HUES6 (cell line): ENCODE results near the gene C12orf75.

ENCODE experiments used
- H3K27ac ChIP-seq: 2 replicates; pipeline ENCODE4 v1.7.0; 2013; ENCODE audit warnings: low read depth, mild to moderate bottlenecking, low read length, inconsistent platforms
- H3K27me3 ChIP-seq: 2 replicates; pipeline ENCODE4 v1.6.1; 2013; ENCODE audit warnings: low read length; ENCODE audit not compliant: control insufficient read depth, insufficient read depth
- H3K36me3 ChIP-seq: 2 replicates; pipeline ENCODE4 v1.6.1; 2013; ENCODE audit warnings: low read length; ENCODE audit not compliant: control insufficient read depth, insufficient read depth
- H3K4me1 ChIP-seq: 2 replicates; pipeline ENCODE4 v1.6.1; 2013; ENCODE audit warnings: low read length; ENCODE audit not compliant: control insufficient read depth, insufficient read depth
- H3K4me3 ChIP-seq: 2 replicates; pipeline ENCODE4 v1.5.1; 2013; ENCODE audit warnings: low read depth, low read length
- H3K9ac ChIP-seq: one replicate; pipeline ENCODE4 v1.6.1; 2013; ENCODE audit warnings: mild to moderate bottlenecking, low read length
- H3K9me3 ChIP-seq: 2 replicates; pipeline ENCODE4 v1.6.1; 2013; ENCODE audit warnings: low read depth, low read length; ENCODE audit not compliant: control insufficient read depth, insufficient read depth

The C12orf75 gene

DNA sequence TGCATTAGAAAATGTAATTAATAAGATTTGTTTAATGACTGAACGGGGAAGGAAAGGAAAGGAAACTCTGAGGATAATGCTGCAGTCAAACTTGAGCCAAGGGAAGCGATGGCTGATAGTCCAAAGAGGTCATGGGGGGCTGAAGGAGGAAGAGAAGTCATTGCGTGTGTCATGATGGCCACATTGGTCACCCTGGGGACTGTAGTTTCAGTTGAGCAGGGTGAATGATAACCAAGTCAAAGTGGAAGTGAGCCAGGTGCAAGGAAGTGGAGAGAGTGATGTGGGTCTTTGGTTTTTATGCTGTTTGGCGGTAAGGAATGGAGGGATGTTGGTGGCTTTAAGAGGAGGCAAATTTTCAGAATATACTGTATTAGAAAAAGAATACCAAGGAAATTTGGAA is 21.6 kb downstream of the C12orf75 start:
- Histone ChIP-seq H3K27me3 (no peaks in the 10 kb centered on the region), H3K4me3 (no peak overlapping the region), H3K4me1 (peaks cover 14% of the 10 kb centered on the region), H3K9ac (no peak overlapping the region), H3K36me3 (no peaks in the 10 kb centered on the region), H3K27ac (no peak overlapping the region), H3K9me3 (no peaks in the 10 kb centered on the region)

DNA sequence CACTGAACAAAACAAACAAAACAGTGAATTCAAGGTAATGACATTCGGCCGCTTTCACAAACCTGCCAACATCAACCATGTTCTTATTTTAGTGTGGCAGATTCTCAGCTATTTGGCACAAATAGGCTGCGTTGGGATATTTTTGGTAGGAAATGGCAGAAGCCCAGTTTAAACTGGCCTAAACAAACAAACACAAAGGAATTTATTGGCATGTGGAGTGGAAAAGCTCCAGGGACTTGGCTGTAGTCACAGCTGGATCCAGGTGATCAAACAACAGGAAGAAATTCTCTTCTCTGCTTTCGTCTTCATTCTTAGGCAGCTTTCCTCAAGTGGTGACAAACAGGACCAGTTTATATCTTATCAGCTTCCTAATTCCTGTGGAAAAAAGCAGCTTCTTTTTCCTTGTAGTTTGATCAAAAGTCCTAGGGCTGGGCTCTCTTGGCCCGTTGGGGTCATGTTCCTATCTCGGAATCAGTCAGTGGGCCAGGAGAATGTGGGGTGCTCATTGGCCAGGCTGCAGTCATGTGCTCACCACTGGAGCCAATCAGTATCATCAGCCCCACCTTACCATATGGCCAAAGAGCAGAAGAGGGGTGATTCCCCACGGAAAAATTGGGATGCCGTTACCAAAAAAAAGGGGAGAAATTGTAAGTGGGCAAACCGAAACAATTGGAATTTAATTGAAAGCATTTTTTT is 22.6 kb downstream of the C12orf75 start:
- Histone ChIP-seq H3K27ac (peak overlapping the region; percentile 31; the same call in 1 of the 2 replicates), H3K4me1 (peaks cover 14% of the 10 kb centered on the region), H3K4me3 (peak overlapping the region; percentile 17; the same call in 1 of the 2 replicates), H3K36me3 (no peaks in the 10 kb centered on the region), H3K9ac (no peak overlapping the region), H3K9me3 (no peaks in the 10 kb centered on the region), H3K27me3 (no peaks in the 10 kb centered on the region)

- H3K27ac ChIP-seq: no peak overlapping the region
These were observed 25.3 kb downstream of the C12orf75 start for GRCh38 chr12:105355752-105356151.

GRCh38 chr12:105357162-105357691 is 26.7 kb downstream of the C12orf75 start:
- Histone ChIP-seq H3K36me3 (no peaks in the 10 kb centered on the region; the same call in 1 of the 2 replicates), H3K4me3 (no peak overlapping the region), H3K27me3 (no peaks in the 10 kb centered on the region), H3K9me3 (no peaks in the 10 kb centered on the region), H3K4me1 (peaks cover 11% of the 10 kb centered on the region), H3K9ac (no peak overlapping the region), H3K27ac (no peak overlapping the region)

More at GRCh38 chr12:105355752-105356151, 25.3 kb downstream of the C12orf75 start:
- H3K27me3 ChIP-seq: no peaks in the 10 kb centered on the region
- H3K9ac ChIP-seq: no peak overlapping the region
- H3K4me1 ChIP-seq: peaks cover 14% of the 10 kb centered on the region
- H3K9me3 ChIP-seq: no peaks in the 10 kb centered on the region
- no peak overlapping the region for H3K4me3 ChIP-seq
- H3K36me3 ChIP-seq: no peaks in the 10 kb centered on the region

- no peaks in the 10 kb centered on the region for H3K4me1 ChIP-seq
- H3K27ac ChIP-seq: no peak overlapping the region
- H3K36me3 ChIP-seq: no peaks in the 10 kb centered on the region; the same call in 1 of the 2 replicates
- H3K4me3 ChIP-seq: no peak overlapping the region
- H3K9me3 ChIP-seq: no peaks in the 10 kb centered on the region
- H3K9ac ChIP-seq: no peak overlapping the region
- no peaks in the 10 kb centered on the region for H3K27me3 ChIP-seq
These were observed 28.3 kb downstream of the C12orf75 start for GRCh38 chr12:105358789-105359188.

GRCh38 chr12:105359856-105360255 is 29.4 kb downstream of the C12orf75 start:
- Histone ChIP-seq H3K27ac (no peak overlapping the region), H3K4me1 (no peaks in the 10 kb centered on the region), H3K9ac (no peak overlapping the region), H3K9me3 (no peaks in the 10 kb centered on the region), H3K4me3 (no peak overlapping the region), H3K36me3 (no peaks in the 10 kb centered on the region; the same call in 1 of the 2 replicates), H3K27me3 (no peaks in the 10 kb centered on the region)

DNA sequence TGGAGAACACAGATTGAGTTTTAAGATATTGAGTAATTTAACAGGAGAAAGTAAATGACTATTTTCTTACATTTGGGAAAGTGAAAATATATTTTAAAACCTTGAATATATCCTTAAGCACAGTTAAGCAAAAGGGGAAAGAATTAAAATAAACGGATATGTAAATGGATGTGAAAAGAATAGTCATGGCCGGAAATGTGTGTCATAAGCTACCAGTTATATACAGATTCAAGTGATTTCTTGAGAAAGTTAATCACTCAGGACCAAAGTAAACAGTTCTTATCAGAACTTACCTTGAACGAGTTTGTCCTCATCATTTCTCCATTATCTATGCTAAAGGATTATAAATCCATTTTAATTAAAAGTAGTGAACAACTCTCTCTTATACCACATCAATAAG is 33.4 kb downstream of the C12orf75 start:
- Histone ChIP-seq H3K36me3 (no peaks in the 10 kb centered on the region; the same call in 1 of the 2 replicates), H3K9ac (no peak overlapping the region), H3K27ac (no peak overlapping the region), H3K27me3 (no peaks in the 10 kb centered on the region), H3K4me3 (no peak overlapping the region), H3K4me1 (peaks cover 9% of the 10 kb centered on the region), H3K9me3 (no peaks in the 10 kb centered on the region)

DNA sequence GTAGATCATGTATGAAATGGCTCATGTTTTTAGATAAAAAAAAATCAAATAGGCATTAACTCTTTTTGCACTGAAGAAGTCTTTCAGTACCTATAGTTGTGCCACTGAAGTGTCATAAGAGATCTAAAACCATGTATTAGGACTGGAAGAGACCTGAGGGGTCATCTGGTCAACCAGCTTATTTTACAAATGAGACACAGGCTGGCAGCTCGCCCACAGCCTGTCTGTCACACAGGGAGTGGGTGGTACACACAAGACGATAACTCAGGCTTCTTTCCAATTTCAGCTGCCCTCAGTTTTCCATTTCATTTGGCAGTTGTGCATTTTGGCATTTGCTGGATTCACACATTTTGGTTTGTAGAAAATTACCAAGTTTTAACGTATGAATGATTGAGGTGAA is 34.7 kb downstream of the C12orf75 start:
- Histone ChIP-seq H3K27me3 (no peaks in the 10 kb centered on the region), H3K4me3 (no peak overlapping the region), H3K27ac (no peak overlapping the region), H3K9ac (no peak overlapping the region), H3K4me1 (peaks cover 9% of the 10 kb centered on the region), H3K36me3 (no peaks in the 10 kb centered on the region; the same call in 1 of the 2 replicates), H3K9me3 (no peaks in the 10 kb centered on the region)

- H3K4me1 ChIP-seq: peaks cover 9% of the 10 kb centered on the region
- no peaks in the 10 kb centered on the region for H3K9me3 ChIP-seq
- no peaks in the 10 kb centered on the region for H3K36me3 ChIP-seq
- H3K27ac ChIP-seq: no peak overlapping the region
- no peak overlapping the region for H3K9ac ChIP-seq
- H3K27me3 ChIP-seq: no peaks in the 10 kb centered on the region
- H3K4me3 ChIP-seq: no peak overlapping the region
These were observed 37.7 kb downstream of the C12orf75 start for GRCh38 chr12:105368047-105368646.

DNA sequence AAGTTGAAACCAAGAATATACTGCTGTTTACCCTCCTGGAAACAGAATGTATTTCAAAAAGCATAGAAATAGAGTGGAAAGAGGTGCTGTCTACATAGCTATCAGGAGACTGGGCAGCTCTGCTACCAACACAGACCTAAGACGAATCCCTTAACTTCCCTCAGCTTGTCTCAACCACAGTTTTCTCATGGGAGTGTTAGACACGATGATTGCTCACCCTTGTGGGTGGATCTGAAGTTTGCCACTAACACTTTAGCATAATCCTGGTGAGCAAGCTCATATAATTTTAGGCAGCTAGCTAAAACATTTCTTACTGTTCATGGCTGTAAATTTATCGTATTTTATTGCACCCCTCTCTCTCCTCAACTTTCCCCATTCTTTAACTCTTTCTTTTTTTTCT is 38.5 kb downstream of the C12orf75 start:
- Histone ChIP-seq H3K9me3 (no peaks in the 10 kb centered on the region), H3K4me1 (peaks cover 9% of the 10 kb centered on the region), H3K27me3 (no peaks in the 10 kb centered on the region), H3K4me3 (no peak overlapping the region), H3K9ac (no peak overlapping the region), H3K36me3 (no peaks in the 10 kb centered on the region), H3K27ac (no peak overlapping the region)

DNA sequence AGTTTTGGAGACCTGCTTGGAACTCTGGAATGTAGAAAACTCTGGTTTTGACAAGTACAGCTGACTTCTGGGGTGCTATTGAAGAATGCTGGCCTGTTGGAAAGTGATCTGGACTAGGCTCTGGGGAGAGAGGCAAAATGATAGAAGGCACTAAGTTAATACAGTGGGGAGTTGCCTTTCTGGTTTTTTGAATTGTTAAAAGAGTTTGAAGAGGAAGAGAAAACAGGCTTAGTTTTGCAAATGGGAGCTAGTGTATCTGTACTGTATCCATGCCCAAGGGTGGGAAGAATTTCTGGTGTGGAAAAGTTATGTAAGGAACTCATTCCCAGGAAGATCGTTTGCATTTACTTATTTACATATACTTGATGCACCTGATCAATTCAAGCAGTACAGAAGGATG is 43.8 kb downstream of the C12orf75 start:
- Histone ChIP-seq H3K9me3 (no peaks in the 10 kb centered on the region), H3K4me3 (no peak overlapping the region), H3K9ac (no peak overlapping the region), H3K27ac (no peak overlapping the region), H3K27me3 (no peaks in the 10 kb centered on the region), H3K36me3 (no peaks in the 10 kb centered on the region), H3K4me1 (no peaks in the 10 kb centered on the region)
